PC-9 (cell line): ENCODE data around the gene S100A4. TPM values are rescaled to one million over a fixed set of nuclear protein-coding genes. Genes with fewer than 3 reads are reported as not detected.

Experiments
- BruUV-seq: library from RNA; stranded (reverse); fragments of 400-500 nt; replicated peaks from 2 replicates; lab custom pipeline; 2021; lab: Mats Ljungman, UMichigan
- CTCF ChIA-PET: fragments of 300-600 bp; sonication (Branson Sonifier 250); formaldehyde crosslinking; loops from one replicate; lab custom pipeline; 2022; ENCODE audit warnings: antibody characterized with exemption; lab: Charles Lee
- POLR2A ChIA-PET: fragments of 300-600 bp; sonication (Branson Sonifier 250); formaldehyde crosslinking; loops from one replicate; lab custom pipeline; 2022; ENCODE audit warnings: antibody characterized with exemption; ENCODE audit not compliant: unreplicated experiment; lab: Charles Lee
- DNase-seq, 2 experiments: peaks; one replicate each; pipeline versions ENCODE4 v3.0.0 to v3.0.0-alpha.2; 2015 to 2022; ENCODE audit warnings: mixed read lengths in 1 of 2
- H2AFZ ChIP-seq: fragments of 200-600 bp; sonication (generic); 2 replicates; pipeline ENCODE4 v1.8.1; 2017; ENCODE audit warnings: antibody characterized with exemption
- H3F3A ChIP-seq: fragments of 200-600 bp; sonication (generic); 2 replicates; pipeline ENCODE4 v1.8.1; 2017; ENCODE audit warnings: antibody characterized with exemption, mild to moderate bottlenecking, low read depth; ENCODE audit not compliant: insufficient read depth
- H3K27ac ChIP-seq: fragments of 200-600 bp; sonication (generic); 2 replicates; pipeline ENCODE4 v1.6.1; 2016; ENCODE audit warnings: mixed run types
- H3K27me3 ChIP-seq: fragments of 200-600 bp; sonication (generic); 2 replicates; pipeline ENCODE4 v1.6.1; 2016; ENCODE audit warnings: low read depth, mixed run types; ENCODE audit not compliant: insufficient read depth
- H3K36me3 ChIP-seq: fragments of 200-600 bp; sonication (generic); 2 replicates; pipeline ENCODE4 v1.6.1; 2016; ENCODE audit warnings: low read depth, mixed run types
- H3K4me1 ChIP-seq: fragments of 200-600 bp; sonication (generic); replicated peaks from 2 replicates; pipeline ENCODE4 v1.6.1; 2016; ENCODE audit warnings: mixed run types; ENCODE audit not compliant: insufficient read depth
- H3K4me2 ChIP-seq: fragments of 200-600 bp; sonication (generic); 2 replicates; pipeline ENCODE4 v1.6.1; 2017; ENCODE audit warnings: mixed run types
- H3K4me3 ChIP-seq: fragments of 200-600 bp; sonication (generic); 2 replicates; pipeline ENCODE4 v1.6.1; 2016; ENCODE audit warnings: mixed run types
- H3K79me2 ChIP-seq: fragments of 200-600 bp; sonication (generic); 2 replicates; pipeline ENCODE4 v1.6.1; 2017; ENCODE audit warnings: low read depth, mixed run types
- H3K9me2 ChIP-seq: fragments of 200-600 bp; sonication (generic); 2 replicates; pipeline ENCODE4 v1.8.1; 2017; ENCODE audit warnings: mild to moderate bottlenecking; ENCODE audit not compliant: insufficient read depth
- H3K9me3 ChIP-seq: fragments of 200-600 bp; sonication (generic); 2 replicates; pipeline ENCODE4 v1.8.1; 2016; ENCODE audit warnings: low read depth; ENCODE audit not compliant: insufficient read depth
- H4K20me1 ChIP-seq: fragments of 200-600 bp; sonication (generic); 2 replicates; pipeline ENCODE4 v1.8.1; 2017; ENCODE audit not compliant: insufficient read depth
- CTCF ChIP-seq: fragments of 200-600 bp; sonication (generic); conservative IDR thresholded peaks from 2 replicates; pipeline ENCODE4 v1.6.1; 2017; ENCODE audit warnings: mixed run types, antibody characterized with exemption, mild to moderate bottlenecking, moderate library complexity
- EZH2 ChIP-seq: fragments of 200-600 bp; sonication (generic); IDR thresholded peaks from 2 replicates; pipeline ENCODE4 v1.8.0; 2017; ENCODE audit warnings: antibody characterized with exemption, low read depth
- intact Hi-C: fragments of 100-400 bp; cut with micrococcal nuclease; formaldehyde crosslinking; loops from one replicate; pipeline ENCODE4 v1.10.0; 2022; ENCODE audit not compliant: unreplicated experiment
- total RNA-seq: library from RNA; stranded (reverse); gene quantifications from 2 replicates; pipeline ENCODE4 v1.2.3, GENCODE V29; 2021

S100A4 gene
- total RNA-seq, 1 experiment from 2014 or later: 303 TPM

GRCh38 chr1:153572569-153573015 lies 27.0 kb upstream of the S100A4 start:
- CTCF ChIA-PET: interaction anchor here (0.6 to 1.9 kb wide), 8 partner anchors 28 to 57 kb away, joined by 3 to 13 read pairs (median 4); partner anchors contain the start of genes S100A13, S100A14, S100A16 and S100A6
- no peaks in the 10 kb centered on the region for H3K9me2 ChIP-seq
- no peak overlapping the region for H2AFZ ChIP-seq
- no peak overlapping the region for H3K4me3 ChIP-seq
- H3K4me1 ChIP-seq: peaks cover 29% of the 10 kb centered on the region
- H3K36me3 ChIP-seq: no peaks in the 10 kb centered on the region
- H3K4me2 ChIP-seq: peak overlapping the region; percentile 32
- TF ChIP-seq EZH2 (no peak), CTCF (peak; percentile 91)
- H4K20me1 ChIP-seq: no peaks in the 10 kb centered on the region
- no peaks in the 10 kb centered on the region for H3K9me3 ChIP-seq
- peaks cover 27% of the 10 kb centered on the region for H3F3A ChIP-seq
- peak overlapping the region; percentile 75 for H3K27ac ChIP-seq
- POLR2A ChIA-PET: interaction anchor here (0.5 to 1.0 kb wide), 4 partner anchors 40 to 66 kb away, joined by 3 read pairs; partner anchors contain the start of genes S100A13 and S100A16
- H3K79me2 ChIP-seq: no peaks in the 10 kb centered on the region
- peak; percentile 81 to 84 for DNase-seq
- BruUV-seq: no TSS peak
- intact Hi-C loops: loop anchor here (1.0 to 5.0 kb wide), 7 partner anchors 36 to 177 kb away; partner anchors contain the start of genes CHTOP, S100A13 and SNAPIN
- H3K27me3 ChIP-seq: no peaks in the 10 kb centered on the region

DNA sequence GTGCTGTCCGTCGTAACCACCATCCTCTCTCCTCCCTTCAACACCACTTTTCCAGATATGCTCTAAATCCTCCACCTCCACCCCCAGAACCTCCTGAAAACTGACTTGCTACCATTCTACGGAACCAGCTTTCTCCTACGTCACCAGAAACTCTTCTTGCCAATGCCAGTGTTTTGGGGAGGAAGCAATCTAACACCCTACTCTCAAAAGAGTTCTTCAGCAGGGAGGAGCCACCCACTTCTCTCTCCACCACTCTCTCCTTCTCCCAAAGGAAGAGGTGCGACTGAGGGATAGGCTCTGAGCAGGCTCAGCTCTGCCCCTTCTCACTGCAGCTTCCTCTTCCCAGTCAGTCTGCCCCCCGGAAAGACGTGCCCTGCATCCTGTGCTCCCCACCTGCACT lies 26.1 kb upstream of the S100A4 start:
- Histone ChIP-seq H3K9me2 (no peaks in the 10 kb centered on the region), H3K36me3 (no peaks in the 10 kb centered on the region), H3K79me2 (no peaks in the 10 kb centered on the region), H4K20me1 (no peaks in the 10 kb centered on the region), H3K9me3 (no peaks in the 10 kb centered on the region), H3K4me2 (no peak overlapping the region), H2AFZ (no peak overlapping the region), H3K27ac (no peak overlapping the region), H3K4me1 (peaks cover 38% of the 10 kb centered on the region), H3K4me3 (no peak overlapping the region), H3K27me3 (no peaks in the 10 kb centered on the region), H3F3A (peaks cover 35% of the 10 kb centered on the region)
- CTCF ChIA-PET: interaction anchor here (0.7 to 1.9 kb wide), 5 partner anchors 36 to 61 kb away, joined by 3 to 13 read pairs (median 7); partner anchors contain the start of genes S100A14, S100A16 and S100A6
- POLR2A ChIA-PET: no interaction called here
- no peak for TF ChIP-seq EZH2
- no peak for TF ChIP-seq CTCF
- intact Hi-C loops: loop anchor here (1.0 to 5.0 kb wide), 7 partner anchors 37 to 178 kb away; partner anchors contain the start of genes CHTOP, S100A13 and SNAPIN
- BruUV-seq: no TSS peak
- DNase-seq: no peak

DNA sequence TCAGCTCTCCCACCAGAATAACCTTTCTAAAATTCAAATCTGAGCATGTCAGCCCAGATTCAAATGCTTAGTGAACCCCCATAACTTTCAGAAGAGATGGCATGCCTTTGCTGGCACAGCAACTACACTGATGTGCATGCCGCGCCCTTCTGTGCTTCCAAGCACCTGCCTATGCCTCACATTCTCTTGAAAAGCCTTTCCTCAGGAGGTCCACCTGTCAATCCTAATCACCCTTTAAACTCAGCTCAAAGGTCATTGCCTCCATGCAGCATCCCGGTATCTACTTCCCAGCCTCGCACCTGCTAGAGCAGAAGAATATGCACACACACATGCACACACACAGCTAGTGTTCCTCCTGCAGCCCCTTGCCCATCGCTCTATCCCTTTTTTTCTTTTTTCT lies 25.3 kb upstream of the S100A4 start:
- intact Hi-C loops: loop anchor here (5.0 kb wide), 1 partner anchor 86 kb away; the partner anchor contains the start of gene SNAPIN
- Histone ChIP-seq H3K27ac (no peak overlapping the region), H3F3A (peaks cover 33% of the 10 kb centered on the region), H3K36me3 (no peaks in the 10 kb centered on the region), H4K20me1 (no peaks in the 10 kb centered on the region), H3K4me3 (no peak overlapping the region), H3K4me1 (peaks cover 44% of the 10 kb centered on the region), H3K79me2 (no peaks in the 10 kb centered on the region), H3K9me2 (no peaks in the 10 kb centered on the region), H3K4me2 (no peak overlapping the region), H3K27me3 (no peaks in the 10 kb centered on the region), H3K9me3 (no peaks in the 10 kb centered on the region), H2AFZ (no peak overlapping the region)
- no peak for DNase-seq
- BruUV-seq: no TSS peak
- POLR2A ChIA-PET: no interaction called here
- CTCF ChIA-PET: interaction anchor here (0.6 to 1.0 kb wide), 4 partner anchors 31 to 361 kb away, joined by 5 to 13 read pairs (median 12); no protein-coding TSS in a partner anchor
- TF ChIP-seq CTCF (no peak), EZH2 (no peak)
